ENCODE results near the gene CLCN5.
A peak's percentile ranks its signal among the peaks of the same experiment; 100 is the strongest.

The CLCN5 gene

DNA sequence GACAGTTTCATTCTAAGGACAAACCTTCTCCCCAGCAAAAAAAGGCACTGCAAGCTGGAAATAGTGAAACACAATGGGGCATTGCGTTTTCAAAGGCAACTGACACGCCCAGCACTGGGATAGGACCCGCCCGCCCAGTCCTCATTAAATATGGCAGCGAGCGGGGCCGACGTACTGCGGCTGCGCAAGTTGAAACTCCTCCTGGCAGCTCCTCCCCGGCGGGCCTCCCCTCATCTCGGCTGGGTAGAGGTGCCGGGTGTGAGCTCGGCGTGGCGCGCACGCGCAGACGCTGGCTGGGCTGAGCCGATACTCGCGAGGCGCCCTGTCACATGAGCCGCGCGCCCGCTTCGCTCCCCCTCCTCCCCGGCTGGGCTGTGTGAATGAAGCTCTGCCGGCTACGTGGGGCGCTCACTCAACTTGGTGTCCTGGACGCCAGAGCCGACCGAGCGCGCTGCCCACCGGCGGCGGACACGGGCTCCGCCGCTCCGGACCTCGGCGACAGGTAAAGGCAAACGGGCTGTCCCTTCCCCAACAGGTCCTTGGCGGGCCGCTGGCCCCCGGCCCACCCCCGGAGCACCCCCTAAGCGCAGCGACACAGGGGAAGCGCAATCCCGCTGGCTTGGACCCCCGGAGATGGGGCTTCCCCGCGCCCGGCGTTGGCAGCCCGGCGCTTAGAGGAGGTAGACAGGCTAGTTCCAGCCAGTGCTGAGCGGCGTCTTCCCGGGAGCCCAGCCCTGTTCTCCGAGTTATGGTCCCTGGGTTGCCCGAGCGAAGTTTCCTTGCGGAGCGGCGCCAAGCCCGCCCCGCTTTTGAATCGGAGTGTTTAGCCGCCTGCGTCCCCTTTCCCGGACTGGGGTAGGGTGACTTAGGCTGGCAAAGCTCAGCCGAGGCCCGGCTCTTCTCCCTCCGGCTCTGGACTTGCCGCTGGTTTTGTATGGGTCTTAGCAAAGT lies at the start of gene CLCN5:
Gene CLCN5, plus strand, starts transcription at position 306 of the 951 bp plus-strand sequence. CDS start 2,703 bp downstream, outside the sequence.
- DNase-seq = peak; percentile 90

GRCh38 chrX:49876750-49877149 lies 45.6 kb upstream of the CLCN5 start:
- DNase-seq = peak; percentile 12

- DNase-seq = no peak
Observed at GRCh38 chrX:49877397-49878101, 44.8 kb upstream of the CLCN5 start.

DNA sequence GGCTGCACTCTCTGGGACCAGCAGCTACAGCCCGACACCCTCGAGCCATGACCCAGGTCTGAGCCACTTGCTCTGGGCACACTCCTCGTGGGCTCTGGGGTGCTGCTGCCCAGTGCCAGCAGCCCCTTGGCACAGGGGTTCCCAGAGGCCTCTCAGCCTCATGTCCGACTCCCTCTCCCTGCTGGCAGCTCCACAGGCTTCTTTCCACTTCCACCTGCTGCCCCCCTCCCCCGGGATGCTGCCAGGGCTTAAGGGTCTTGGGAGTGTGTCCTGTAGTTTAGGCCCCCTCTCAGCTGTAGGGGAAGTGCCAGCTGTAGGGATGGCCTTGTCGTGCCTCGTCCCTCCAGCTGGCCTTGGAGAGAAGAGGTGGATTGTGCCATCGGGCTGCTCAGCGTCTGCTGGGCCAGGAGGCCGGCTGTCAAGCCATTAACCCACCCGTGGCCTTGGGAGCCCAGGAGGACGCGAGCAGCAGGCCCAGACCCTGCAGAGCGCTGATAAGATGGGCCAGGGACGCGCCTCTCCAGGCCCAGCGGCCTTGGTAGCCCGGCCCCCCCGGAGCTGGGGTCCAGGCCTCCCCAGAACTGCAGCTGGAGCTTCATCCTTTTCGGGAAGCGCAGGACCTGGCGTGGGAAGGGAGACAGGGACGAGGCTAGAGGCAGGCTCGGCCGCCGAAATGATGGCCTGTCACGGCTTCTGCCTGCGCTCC lies 44.1 kb upstream of the CLCN5 start:
- no peak for DNase-seq

DNA sequence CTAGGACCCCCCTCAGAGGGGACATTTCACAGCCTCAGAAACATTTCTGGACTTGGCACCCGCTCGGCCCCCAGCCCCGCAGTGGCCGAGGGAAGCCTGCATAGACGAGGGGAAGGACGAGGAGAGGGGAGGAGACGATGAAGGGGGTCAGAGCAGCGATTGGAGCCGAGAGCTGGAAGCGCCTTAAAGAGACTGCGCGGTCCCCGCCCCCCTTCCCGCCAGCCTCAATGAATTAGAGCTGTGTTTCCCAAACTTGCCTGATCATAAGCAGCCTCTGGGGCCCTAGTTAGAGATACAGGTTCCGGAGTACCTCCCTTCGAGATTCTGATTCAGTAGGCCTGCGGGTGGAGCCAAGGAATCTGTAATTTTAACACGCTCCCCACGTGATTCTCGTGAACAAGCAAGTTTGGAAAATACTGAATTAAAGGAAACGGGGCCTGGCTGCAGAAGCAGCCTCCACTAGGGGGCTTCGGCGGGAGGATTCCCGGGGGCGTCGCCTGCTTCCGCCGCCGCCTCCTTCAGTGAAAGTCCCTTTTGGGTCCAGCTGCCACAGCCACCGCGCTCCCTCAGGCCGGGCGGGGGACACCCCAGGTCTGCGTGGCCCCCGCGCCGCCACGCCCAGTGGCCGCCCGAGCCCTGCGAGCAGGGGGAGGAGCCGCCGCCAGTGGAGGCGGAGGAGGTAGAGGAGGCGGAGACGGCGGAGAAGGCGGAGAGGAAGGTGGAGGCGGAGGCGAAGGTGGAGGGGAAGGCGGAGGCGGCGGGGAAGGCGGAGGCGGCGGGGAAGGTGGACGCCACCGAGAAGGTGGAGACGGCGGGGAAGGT lies 43.4 kb upstream of the CLCN5 start, which contains the start of gene USP27X:
Gene USP27X, plus strand, starts transcription at position 651 of the 822 bp plus-strand sequence. CDS start 824 bp downstream, outside the sequence.
- peak; percentile 79 for DNase-seq

GRCh38 chrX:49879656-49880277 lies 42.6 kb upstream of the CLCN5 start:
- peak; percentile 1 for DNase-seq

GRCh38 chrX:49880668-49881067 lies 41.7 kb upstream of the CLCN5 start:
- DNase-seq = no peak

DNA sequence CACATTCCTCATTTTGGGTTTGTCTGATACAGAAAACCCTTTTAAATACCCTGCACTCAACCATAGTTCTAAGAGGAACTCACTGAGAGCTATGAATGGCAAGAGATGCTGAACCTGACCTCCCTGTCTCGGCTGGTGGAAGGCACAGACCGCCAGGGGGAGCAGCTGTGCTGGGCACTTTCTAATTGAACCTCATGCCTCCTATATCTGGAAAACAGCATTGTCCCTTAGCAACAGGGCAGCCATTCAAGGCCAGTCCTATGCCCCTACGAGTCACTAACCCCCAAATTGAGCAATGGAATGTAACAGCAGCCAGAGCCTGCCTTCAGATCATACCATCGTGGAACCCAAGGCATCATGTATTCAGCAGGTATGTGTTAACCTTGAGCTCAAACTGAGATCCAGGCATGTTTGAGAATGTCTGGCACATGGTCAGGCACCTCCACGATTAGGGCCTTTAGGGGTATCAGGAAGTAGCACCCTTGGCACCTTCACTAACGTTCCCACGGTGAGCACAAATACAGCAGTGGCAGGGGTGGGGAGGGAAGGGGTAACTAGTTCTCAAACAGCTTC lies 38.0 kb upstream of the CLCN5 start:
- DNase-seq = peak; percentile 32

- DNase-seq = no peak
Observed at GRCh38 chrX:49892542-49892941, 29.9 kb upstream of the CLCN5 start.

GRCh38 chrX:49896951-49897350 lies 25.4 kb upstream of the CLCN5 start:
- DNase-seq = no peak

- no peak for DNase-seq
Observed at GRCh38 chrX:49901048-49901447, 21.3 kb upstream of the CLCN5 start.

- no peak for DNase-seq
Observed at GRCh38 chrX:49910344-49910743, 12.1 kb upstream of the CLCN5 start.

DNA sequence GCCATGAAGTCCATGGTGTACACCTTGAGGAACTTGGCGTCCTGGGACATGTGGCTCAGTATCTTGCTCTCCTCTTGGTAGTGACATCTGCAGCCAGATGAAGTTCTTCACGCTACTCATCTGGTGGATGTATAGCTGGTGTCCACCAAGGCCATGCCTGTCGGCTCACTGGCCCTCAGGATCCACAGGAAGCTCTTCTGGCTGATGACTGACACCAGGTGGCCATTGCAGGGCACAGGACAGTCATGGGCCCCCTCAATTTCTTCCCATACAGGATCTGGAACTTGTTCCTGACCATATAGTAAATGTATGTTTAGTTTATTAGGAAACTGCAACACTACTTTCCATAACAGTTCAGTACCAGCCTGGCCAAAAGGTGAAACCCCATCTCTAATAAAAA lies 10.3 kb upstream of the CLCN5 start:
- DNase-seq = no peak

- no peak for DNase-seq
Observed at GRCh38 chrX:49912861-49913260, 9.5 kb upstream of the CLCN5 start.

DNA sequence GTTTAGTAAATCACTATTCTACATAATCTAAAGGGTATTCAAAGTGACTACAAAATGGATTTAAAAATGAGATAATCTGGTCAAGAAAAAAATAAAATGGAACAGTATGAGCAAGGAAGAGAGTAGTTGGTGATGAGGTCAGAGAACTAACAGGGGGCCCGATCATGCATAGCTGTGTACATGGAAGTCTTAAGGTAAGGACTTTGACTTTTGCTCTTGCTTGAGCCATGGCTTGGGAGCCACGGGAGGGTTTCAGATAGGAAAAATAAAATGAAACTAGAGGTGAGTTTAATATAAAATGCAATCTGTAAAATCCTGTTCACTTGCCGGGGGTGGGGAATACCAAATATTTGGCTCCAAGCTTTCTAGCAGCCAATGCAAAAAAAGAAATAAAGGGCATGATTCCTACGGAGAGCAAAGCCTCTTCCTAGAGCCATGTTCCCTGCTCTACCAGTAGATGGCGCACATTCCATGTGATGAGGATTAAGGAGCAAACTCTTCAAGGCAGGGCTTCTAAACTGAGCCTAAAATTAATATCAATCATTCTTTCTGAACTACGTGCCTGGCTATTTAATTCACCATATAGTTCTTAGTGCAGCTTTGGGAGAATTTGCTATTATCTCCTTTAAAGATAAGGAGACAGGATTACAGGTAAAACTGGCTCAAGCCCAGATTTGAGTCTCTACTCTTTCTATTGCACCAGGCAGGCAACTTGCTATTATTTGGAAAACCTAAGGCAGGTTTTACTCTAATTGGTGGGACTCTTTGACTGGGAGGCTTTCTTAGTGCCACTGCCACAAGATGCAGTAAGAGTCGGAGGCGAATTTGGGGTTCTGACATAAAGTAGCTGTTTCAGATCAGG lies 6.8 kb upstream of the CLCN5 start:
- peak; percentile 34 for DNase-seq

- peak; percentile 11 for DNase-seq
Observed at GRCh38 chrX:49919617-49920016, 2.8 kb upstream of the CLCN5 start.

DNA sequence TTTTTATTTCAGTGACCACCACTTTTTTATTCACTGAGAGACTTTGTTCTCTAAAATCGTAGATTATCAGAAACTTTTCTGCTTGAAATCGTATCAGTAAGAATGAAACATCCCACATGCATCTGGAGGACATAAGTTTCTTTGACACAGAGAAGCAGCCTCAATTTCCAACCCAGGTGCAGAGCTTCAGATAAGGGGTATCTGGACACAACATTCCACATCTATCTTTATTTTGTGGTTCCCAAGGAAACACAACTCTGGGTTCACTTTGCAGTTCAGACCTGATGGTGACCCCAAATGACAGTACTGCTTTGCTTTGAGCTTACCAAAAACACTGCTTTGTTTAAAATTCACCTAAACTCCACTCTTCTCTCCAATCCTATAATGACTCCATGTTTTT lies 1.3 kb upstream of the CLCN5 start:
- no peak for DNase-seq

DNA sequence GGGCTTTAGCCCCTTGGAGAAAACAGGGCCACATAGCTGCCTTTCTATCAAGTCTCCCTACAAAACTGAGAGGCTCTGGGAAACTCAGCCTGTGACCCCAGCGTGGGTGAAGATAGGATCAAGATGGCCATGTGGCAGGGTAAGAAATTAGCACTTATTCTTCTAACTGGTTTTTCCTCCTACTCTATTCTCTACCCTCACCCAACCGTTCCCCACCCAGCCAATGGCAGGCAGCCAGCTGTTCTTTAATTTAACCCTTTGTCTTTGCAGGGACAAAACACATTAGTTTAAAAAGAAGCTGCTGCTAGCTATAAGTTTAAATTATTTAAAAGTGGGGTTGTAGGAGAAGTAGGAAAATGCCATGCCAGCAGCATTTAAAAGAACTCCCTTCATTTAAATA lies 2.8 kb downstream of the CLCN5 start:
- DNase-seq = no peak

DNA sequence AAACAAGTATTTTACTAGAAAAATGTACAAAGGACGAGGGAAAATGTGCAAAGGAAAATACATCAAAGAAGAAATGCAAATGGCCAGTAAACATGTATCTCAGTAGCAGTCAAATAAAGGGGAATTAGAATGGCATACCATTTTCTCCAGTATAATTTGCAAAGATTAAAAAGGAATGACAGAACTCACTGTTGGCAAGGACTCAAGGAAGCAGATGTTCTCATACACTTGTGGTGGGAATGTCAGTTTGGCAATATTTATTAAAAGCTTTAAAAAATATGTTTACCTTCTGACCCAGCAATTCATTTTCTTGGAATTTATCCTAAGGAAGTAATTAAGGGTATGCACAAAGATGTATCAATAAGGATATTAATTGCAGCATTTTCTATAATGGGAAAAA lies 7.6 kb downstream of the CLCN5 start:
- DNase-seq = no peak

- DNase-seq = no peak
Observed at GRCh38 chrX:49932791-49933190, 10.4 kb downstream of the CLCN5 start.

All from EL (cell line).